ENCODE results near the gene BRD3. TPM values are rescaled to one million over a fixed set of nuclear protein-coding genes. Genes with fewer than 3 reads are reported as not detected.

The BRD3 gene
- total and polyA plus RNA-seq, 4 experiments from 2014 or later, result 16.0 to 48.5 (median 30.5) TPM

DNA sequence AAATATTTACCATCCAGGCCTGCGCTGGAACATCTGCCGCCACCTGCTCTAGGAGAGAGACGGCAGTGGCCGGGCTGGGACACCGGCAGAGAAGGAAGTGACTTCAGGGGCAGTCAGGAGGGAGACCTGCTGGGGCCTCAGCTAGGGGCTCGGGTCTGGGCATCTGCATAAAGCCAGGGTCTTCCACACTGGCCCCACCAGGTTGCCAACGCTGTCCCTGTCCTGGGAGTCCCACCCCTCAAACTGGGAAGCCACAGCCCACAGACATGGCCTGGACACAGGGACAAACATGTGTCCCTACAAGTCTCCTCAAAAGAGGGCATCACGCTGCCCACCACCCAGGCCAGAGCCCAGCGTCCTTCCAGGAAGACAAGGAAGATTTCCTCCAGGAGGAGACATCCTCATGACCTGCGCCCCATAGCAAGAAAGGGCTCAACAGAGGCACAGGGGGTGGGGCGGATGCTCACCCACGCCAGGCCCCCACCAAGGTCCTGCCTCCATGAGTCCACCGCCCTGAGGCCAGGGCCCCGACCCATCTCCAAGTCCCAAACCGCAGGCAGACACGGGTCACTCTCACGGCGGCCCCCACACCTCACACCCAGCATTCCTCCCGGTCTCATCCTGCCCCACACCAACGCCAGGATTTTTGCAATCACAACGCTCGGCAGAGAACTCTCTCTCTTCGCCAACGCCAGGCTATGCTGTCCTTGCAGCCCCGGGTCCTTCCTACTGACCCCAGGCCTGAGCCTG is 84.7 kb downstream of the BRD3 start:
- Mint-ChIP-seq H3K4me1 (peaks cover 0 to 4% (median 0%) of the 10 kb centered on the region in 4 donors), H3K36me3 (no peaks in the 10 kb centered on the region), H3K9me3 (peaks cover 0 to 1% (median 0%) of the 10 kb centered on the region in 8 donors), H3K4me3 (no peak overlapping the region), H3K27me3 (peaks cover 0 to 2% of the 10 kb centered on the region in 2 donors), H3K27ac (no peak overlapping the region)
- CTCF ChIA-PET (ENCODE audit: partially characterized antibody), result no interaction called here
- POLR2A ChIA-PET (ENCODE audit: partially characterized antibody), result no interaction called here
- no peak overlapping the region for H3K4me3 ChIP-seq (ENCODE audit: low read length in 2 of 2)
- H3K27ac ChIP-seq (ENCODE audit: low read depth, low read length), result no peak overlapping the region
- H3K36me3 ChIP-seq (ENCODE audit: insufficient read depth, low read length), result no peaks in the 10 kb centered on the region
- no peaks in the 10 kb centered on the region for H3K9me3 ChIP-seq (ENCODE audit: control insufficient read depth in 1 of 2, low read length in 2 of 2)
- intact Hi-C loops (cut with micrococcal nuclease), result no loop called here
- no peaks in the 10 kb centered on the region for H3K27me3 ChIP-seq (ENCODE audit: insufficient read depth, low read length)
- no peaks in the 10 kb centered on the region for H3K4me1 ChIP-seq (ENCODE audit: insufficient read depth, low read length)
- no peak for DNase-seq

DNA sequence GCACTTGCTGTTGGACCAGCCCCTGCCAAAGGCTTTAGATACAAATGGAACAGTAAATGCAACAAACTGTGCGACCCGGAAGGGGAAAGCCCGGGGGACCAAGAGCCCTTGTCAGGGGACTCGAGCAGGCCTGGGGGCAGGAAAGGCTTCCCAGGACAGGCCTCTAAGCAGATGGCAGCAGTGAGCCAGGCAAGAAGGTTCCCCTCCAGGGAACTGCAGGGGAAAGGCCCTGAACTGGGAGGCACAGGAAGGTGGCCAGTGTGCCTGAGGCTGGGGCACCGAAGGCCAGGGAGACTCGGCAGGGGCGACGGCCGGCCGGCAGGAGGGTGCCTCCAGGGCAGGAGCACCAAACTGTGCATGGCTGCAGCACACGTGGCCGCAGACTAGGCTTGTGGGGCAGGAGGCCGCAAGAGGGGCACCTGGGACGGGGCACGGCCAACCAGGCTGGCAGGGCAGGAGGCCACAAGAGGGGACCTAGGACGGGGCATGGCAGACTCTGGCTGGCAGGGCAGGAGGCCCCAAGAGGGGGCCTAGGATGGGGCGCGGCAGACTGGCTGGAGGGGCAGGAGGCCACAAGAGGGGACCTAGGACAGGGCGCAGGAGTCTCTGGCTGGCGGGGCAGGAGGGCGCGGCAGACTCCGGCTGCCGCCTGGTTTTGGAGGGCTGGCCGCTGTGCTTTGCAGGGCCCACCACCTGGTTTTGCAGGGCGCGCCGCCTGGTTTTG is 85.7 kb downstream of the BRD3 start:
- ChIA-PET POLR2A (ENCODE audit: partially characterized antibody) (no interaction called here), CTCF (ENCODE audit: partially characterized antibody) (no interaction called here)
- Histone ChIP-seq H3K4me3 (ENCODE audit: low read length in 2 of 2) (no peak overlapping the region), H3K27me3 (ENCODE audit: insufficient read depth, low read length) (no peaks in the 10 kb centered on the region), H3K27ac (ENCODE audit: low read depth, low read length) (no peak overlapping the region), H3K9me3 (ENCODE audit: control insufficient read depth in 1 of 2, low read length in 2 of 2) (no peaks in the 10 kb centered on the region), H3K4me1 (ENCODE audit: insufficient read depth, low read length) (no peaks in the 10 kb centered on the region), H3K36me3 (ENCODE audit: insufficient read depth, low read length) (no peaks in the 10 kb centered on the region)
- Mint-ChIP-seq H3K9me3 (no peaks in the 10 kb centered on the region), H3K27ac (no peak overlapping the region), H3K27me3 (peaks cover 0 to 2% of the 10 kb centered on the region in 2 donors), H3K4me1 (no peaks in the 10 kb centered on the region), H3K4me3 (no peak overlapping the region), H3K36me3 (no peaks in the 10 kb centered on the region)
- no peak for DNase-seq
- intact Hi-C loops (cut with micrococcal nuclease), result no loop called here

DNA sequence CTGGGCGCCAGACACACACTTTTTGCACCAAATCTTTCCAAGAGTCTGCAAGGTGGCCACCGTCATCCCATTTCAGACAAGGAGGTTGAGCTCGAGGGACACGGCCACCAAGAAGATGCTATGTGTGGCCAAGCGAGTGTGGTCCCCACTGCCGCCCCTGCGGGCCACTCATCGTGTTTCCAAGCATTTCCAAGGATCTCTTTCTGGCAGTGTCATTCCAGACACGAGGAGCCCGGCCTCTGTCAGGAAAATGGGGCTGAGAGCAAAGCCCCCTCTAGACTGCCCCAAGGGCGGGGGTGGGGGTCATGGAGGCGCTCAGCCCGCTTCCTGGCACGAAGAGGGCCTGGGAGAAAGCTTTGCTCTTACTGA is 86.3 kb downstream of the BRD3 start:
- no peaks in the 10 kb centered on the region for H3K4me1 Mint-ChIP-seq

DNA sequence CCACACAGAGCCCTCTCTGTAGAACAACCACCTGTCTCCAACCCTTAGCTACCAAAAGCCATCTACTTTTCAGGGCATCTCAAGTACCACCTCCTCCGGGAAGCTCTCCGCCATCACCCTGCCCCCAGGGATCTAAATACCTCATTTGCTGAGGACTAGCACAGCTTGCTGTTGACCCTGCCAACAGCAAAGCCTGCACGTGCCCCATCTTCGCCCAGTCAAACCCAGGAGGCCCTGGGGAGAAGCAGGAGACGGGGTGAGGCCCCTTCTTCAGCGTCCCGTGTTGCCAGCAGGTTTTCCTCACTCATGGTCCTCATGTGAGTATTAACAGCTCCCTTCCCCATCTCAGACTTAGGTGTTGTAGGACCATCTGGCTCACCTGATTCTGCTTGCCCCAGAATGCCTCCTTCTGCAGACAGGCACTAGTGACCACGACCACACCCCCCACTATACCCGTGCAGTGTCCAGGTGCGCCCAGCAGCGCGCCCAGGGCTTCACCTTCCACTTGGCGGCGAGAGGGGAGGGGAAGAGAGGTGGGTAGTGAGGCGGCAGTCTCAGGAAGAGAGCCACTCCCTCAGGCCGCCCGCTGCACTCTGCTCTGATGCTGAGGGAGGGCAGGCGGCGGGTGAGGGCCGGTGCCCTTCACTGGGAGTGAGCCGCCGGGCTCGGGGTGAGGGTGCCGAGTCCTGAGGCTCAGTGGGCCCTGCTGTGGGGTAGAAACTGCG is 86.8 kb downstream of the BRD3 start:
- no peak overlapping the region for H3K27ac ChIP-seq (ENCODE audit: low read depth, low read length)
- H3K4me3 Mint-ChIP-seq, result no peak overlapping the region
- no peaks in the 10 kb centered on the region for H3K36me3 Mint-ChIP-seq
- H3K4me1 ChIP-seq (ENCODE audit: insufficient read depth, low read length), result no peaks in the 10 kb centered on the region
- H3K27me3 Mint-ChIP-seq, result no peaks in the 10 kb centered on the region
- H3K9me3 Mint-ChIP-seq, result no peaks in the 10 kb centered on the region
- ChIA-PET POLR2A (ENCODE audit: partially characterized antibody) (no interaction called here), CTCF (ENCODE audit: partially characterized antibody) (no interaction called here)
- H3K27ac Mint-ChIP-seq, result no peak overlapping the region
- H3K27me3 ChIP-seq (ENCODE audit: insufficient read depth, low read length), result no peaks in the 10 kb centered on the region
- DNase-seq, result no peak
- H3K4me3 ChIP-seq (ENCODE audit: low read length in 2 of 2), result no peak overlapping the region
- intact Hi-C loops (cut with micrococcal nuclease), result no loop called here
- H3K36me3 ChIP-seq (ENCODE audit: insufficient read depth, low read length), result no peaks in the 10 kb centered on the region
- H3K4me1 Mint-ChIP-seq, result no peaks in the 10 kb centered on the region
- no peaks in the 10 kb centered on the region for H3K9me3 ChIP-seq (ENCODE audit: control insufficient read depth in 1 of 2, low read length in 2 of 2)

More for the DNA sequence above, 86.3 kb downstream of the BRD3 start:
- Histone ChIP-seq H3K4me3 (ENCODE audit: low read length in 2 of 2) (no peak overlapping the region), H3K36me3 (ENCODE audit: insufficient read depth, low read length) (no peaks in the 10 kb centered on the region), H3K9me3 (ENCODE audit: control insufficient read depth in 1 of 2, low read length in 2 of 2) (no peaks in the 10 kb centered on the region), H3K27ac (ENCODE audit: low read depth, low read length) (no peak overlapping the region), H3K4me1 (ENCODE audit: insufficient read depth, low read length) (no peaks in the 10 kb centered on the region), H3K27me3 (ENCODE audit: insufficient read depth, low read length) (no peaks in the 10 kb centered on the region)
- Mint-ChIP-seq H3K36me3 (no peaks in the 10 kb centered on the region), H3K4me3 (no peak overlapping the region), H3K27me3 (peaks cover 0 to 2% of the 10 kb centered on the region in 2 donors), H3K9me3 (no peaks in the 10 kb centered on the region), H3K27ac (no peak overlapping the region)
- ChIA-PET POLR2A (ENCODE audit: partially characterized antibody) (no interaction called here), CTCF (ENCODE audit: partially characterized antibody) (no interaction called here)
- intact Hi-C loops (cut with micrococcal nuclease), result no loop called here
- DNase-seq, result peak in 1 of 5 donors; percentile 7

Other genes starting within 250 kb of the BRD3 start
- 1 to 10 TPM; 1.1 to 3.0 TPM for gene VAV2, start 75.7 kb downstream of the BRD3 start, total RNA-seq
- under 1 TPM; 0.26 to 0.94 TPM for gene VAV2, start 75.7 kb downstream of the BRD3 start, polyA plus RNA-seq
- gene BRD3OS, start 42.5 kb downstream of the BRD3 start, total RNA-seq, result 10 to 100 TPM; 18.3 to 21.5 TPM
- gene BRD3OS, start 42.5 kb downstream of the BRD3 start, polyA plus RNA-seq, result 10 to 100 TPM; 18.4 to 33.1 TPM
- gene WDR5, start 68.1 kb upstream of the BRD3 start, total RNA-seq, result 10 to 100 TPM; 30.3 to 32.7 TPM
- 10 to 100 TPM; 14.6 to 16.5 TPM for gene WDR5, start 68.1 kb upstream of the BRD3 start, polyA plus RNA-seq
- 100 to 1,000 TPM; 102 to 106 TPM for gene RNU6ATAC, start 96.5 kb upstream of the BRD3 start, total RNA-seq
- not detected for gene RNU6ATAC, start 96.5 kb upstream of the BRD3 start, polyA plus RNA-seq